DOHH2 (cell line): ENCODE measurements around the gene OR2W3.

Experiments
- H3F3A ChIP-seq: fragments of 200-600 bp; sonication (generic), shearing (Covaris generic); 2 replicates; pipeline ENCODE4 v1.6.0; 2016; ENCODE audit warnings: antibody characterized with exemption, mild to moderate bottlenecking; ENCODE audit not compliant: control insufficient read depth, insufficient read depth
- H3K27ac ChIP-seq: fragments of 200-600 bp; sonication (generic); 2 replicates; pipeline ENCODE4 v1.5.1; 2014; ENCODE audit warnings: low read depth, mild to moderate bottlenecking, low read length, moderate library complexity
- H3K27me3 ChIP-seq: fragments of 200-600 bp; sonication (generic); 2 replicates; pipeline ENCODE4 v1.6.1; 2014; ENCODE audit warnings: mild to moderate bottlenecking, low read length, mixed read lengths; ENCODE audit not compliant: control insufficient read depth
- H3K36me3 ChIP-seq: fragments of 200-600 bp; sonication (generic); 2 replicates; pipeline ENCODE4 v1.6.1; 2014; ENCODE audit warnings: mild to moderate bottlenecking, low read length, moderate library complexity, mixed read lengths; ENCODE audit not compliant: control insufficient read depth
- H3K4me1 ChIP-seq: fragments of 200-600 bp; sonication (generic); 2 replicates; pipeline ENCODE4 v1.6.1; 2014; ENCODE audit warnings: mild to moderate bottlenecking, low read length, mixed read lengths; ENCODE audit not compliant: control insufficient read depth
- H3K4me2 ChIP-seq: fragments of 200-600 bp; sonication (generic); 2 replicates; pipeline ENCODE4 v1.6.0; 2014; ENCODE audit warnings: mild to moderate bottlenecking, low read length, moderate library complexity
- H3K4me3 ChIP-seq: fragments of 200-600 bp; sonication (generic); 2 replicates; pipeline ENCODE4 v1.5.1; 2014; ENCODE audit warnings: mild to moderate bottlenecking, low read length, mixed read lengths
- H3K79me2 ChIP-seq: fragments of 200-600 bp; sonication (generic); 2 replicates; pipeline ENCODE4 v1.6.1; 2014; ENCODE audit warnings: mild to moderate bottlenecking, low read length, mixed read lengths; ENCODE audit not compliant: control insufficient read depth
- H3K9me2 ChIP-seq: fragments of 200-600 bp; sonication (generic); replicated peaks from 2 replicates; pipeline ENCODE4 v1.6.1; 2014; ENCODE audit warnings: mild to moderate bottlenecking, low read length, mixed read lengths; ENCODE audit not compliant: control insufficient read depth
- H3K9me3 ChIP-seq: fragments of 200-600 bp; sonication (generic); 2 replicates; pipeline ENCODE4 v1.6.1; 2014; ENCODE audit warnings: antibody characterized with exemption, low read length, mixed read lengths; ENCODE audit not compliant: control insufficient read depth, insufficient read depth
- H4K20me1 ChIP-seq: fragments of 200-600 bp; sonication (generic); 2 replicates; pipeline ENCODE4 v1.6.0; 2014; ENCODE audit warnings: low read depth, mild to moderate bottlenecking, antibody characterized with exemption, low read length, moderate library complexity; ENCODE audit not compliant: control insufficient read depth, insufficient read depth
- CTCF ChIP-seq: fragments of 200-600 bp; sonication (generic); IDR thresholded peaks from one replicate; pipeline ENCODE4 v1.5.1; 2014; ENCODE audit warnings: antibody characterized with exemption, mild to moderate bottlenecking, low read depth, low read length; ENCODE audit not compliant: poor library complexity, severe bottlenecking
- EZH2phosphoT487 ChIP-seq: fragments of 200-600 bp; sonication (generic); IDR thresholded peaks from 2 replicates; pipeline ENCODE4 v1.6.1; 2017; ENCODE audit warnings: borderline replicate concordance, mild to moderate bottlenecking, antibody characterized with exemption, low read length, moderate library complexity, mixed read lengths

The OR2W3 gene

GRCh38 chr1:247865416-247865815 is 30.0 kb upstream of the OR2W3 start:
- Histone ChIP-seq H4K20me1 (no peaks in the 10 kb centered on the region), H3F3A (no peaks in the 10 kb centered on the region), H3K27ac (no peak overlapping the region), H3K9me2 (no peaks in the 10 kb centered on the region), H3K27me3 (no peaks in the 10 kb centered on the region), H3K4me2 (no peak overlapping the region), H3K4me3 (no peak overlapping the region), H3K79me2 (no peaks in the 10 kb centered on the region), H3K4me1 (no peaks in the 10 kb centered on the region), H3K36me3 (no peaks in the 10 kb centered on the region), H3K9me3 (no peaks in the 10 kb centered on the region)
- no peak for TF ChIP-seq EZH2phosphoT487

DNA sequence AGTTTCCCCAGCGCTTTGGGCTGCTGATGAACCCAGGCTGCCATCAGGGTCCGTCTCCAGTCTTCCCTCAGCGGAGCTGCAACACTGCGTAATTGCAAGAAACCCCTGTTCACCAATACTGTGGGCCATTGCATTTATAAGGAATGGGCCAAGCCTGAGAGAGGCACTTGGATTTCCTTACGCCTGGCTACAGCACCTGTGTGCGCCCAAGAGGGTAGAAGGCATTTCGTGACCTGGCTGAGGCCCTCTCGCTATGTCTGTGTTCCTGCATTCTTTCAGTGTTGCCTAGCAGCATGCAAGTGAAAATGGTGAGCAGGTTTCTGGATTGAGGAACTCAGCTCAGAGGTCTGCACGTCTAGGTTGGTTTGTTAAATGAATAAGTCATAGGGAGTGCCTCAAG is 12.0 kb upstream of the OR2W3 start:
- H3K27me3 ChIP-seq = no peaks in the 10 kb centered on the region
- H3K36me3 ChIP-seq = no peaks in the 10 kb centered on the region
- no peaks in the 10 kb centered on the region for H3K79me2 ChIP-seq
- no peak for TF ChIP-seq EZH2phosphoT487
- TF ChIP-seq CTCF = no peak
- no peaks in the 10 kb centered on the region for H3K9me3 ChIP-seq
- no peak overlapping the region for H3K4me2 ChIP-seq
- H3F3A ChIP-seq = no peaks in the 10 kb centered on the region
- no peaks in the 10 kb centered on the region for H3K4me1 ChIP-seq
- H3K9me2 ChIP-seq = no peaks in the 10 kb centered on the region
- H3K27ac ChIP-seq = no peak overlapping the region
- H4K20me1 ChIP-seq = no peaks in the 10 kb centered on the region
- H3K4me3 ChIP-seq = no peak overlapping the region

DNA sequence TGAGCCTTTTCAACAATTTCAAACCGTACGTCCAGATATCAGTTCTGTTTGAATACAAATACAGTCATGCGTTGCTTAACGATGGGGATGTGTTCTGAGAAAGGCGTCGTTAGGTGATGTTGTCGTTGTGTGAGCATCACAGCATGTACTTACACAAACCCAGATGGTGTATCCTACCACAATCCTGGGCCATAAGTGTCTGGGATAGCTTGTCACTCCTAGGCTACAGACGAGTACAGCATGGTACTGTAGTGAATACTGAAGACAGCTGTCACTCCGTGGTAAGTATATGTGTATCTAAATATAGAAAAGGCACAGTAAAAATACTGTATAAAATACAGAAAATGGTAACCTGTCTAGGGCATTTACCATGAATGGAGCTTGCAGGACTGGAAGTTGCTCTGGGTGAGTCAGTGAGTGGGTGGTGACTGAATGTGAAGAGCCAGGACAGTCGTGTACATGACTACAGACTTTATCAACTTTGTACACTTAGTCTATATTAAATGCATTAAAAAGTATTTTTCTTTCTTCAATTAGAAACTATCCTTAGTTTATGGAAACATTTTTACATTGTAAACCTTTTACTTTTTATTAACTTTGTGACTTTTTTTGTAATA is 10.5 kb upstream of the OR2W3 start:
- H3K27me3 ChIP-seq = no peaks in the 10 kb centered on the region
- no peaks in the 10 kb centered on the region for H3K36me3 ChIP-seq
- no peaks in the 10 kb centered on the region for H3K9me2 ChIP-seq
- no peak overlapping the region for H3K4me3 ChIP-seq
- no peaks in the 10 kb centered on the region for H4K20me1 ChIP-seq
- TF ChIP-seq EZH2phosphoT487 (no peak), CTCF (no peak)
- no peak overlapping the region for H3K27ac ChIP-seq
- no peaks in the 10 kb centered on the region for H3F3A ChIP-seq
- H3K9me3 ChIP-seq = no peaks in the 10 kb centered on the region
- H3K4me1 ChIP-seq = no peaks in the 10 kb centered on the region
- H3K4me2 ChIP-seq = no peak overlapping the region
- no peaks in the 10 kb centered on the region for H3K79me2 ChIP-seq

GRCh38 chr1:247895976-247896375 is 589 bp downstream of the OR2W3 start:
- Histone ChIP-seq H3F3A (no peaks in the 10 kb centered on the region), H4K20me1 (no peaks in the 10 kb centered on the region), H3K4me3 (no peak overlapping the region), H3K4me2 (no peak overlapping the region), H3K36me3 (no peaks in the 10 kb centered on the region), H3K9me3 (no peaks in the 10 kb centered on the region), H3K4me1 (no peaks in the 10 kb centered on the region), H3K9me2 (no peaks in the 10 kb centered on the region), H3K27me3 (no peaks in the 10 kb centered on the region), H3K27ac (no peak overlapping the region), H3K79me2 (no peaks in the 10 kb centered on the region)
- TF ChIP-seq EZH2phosphoT487 = no peak
- TF ChIP-seq CTCF = no peak
